ENCODE measurements around the gene FAM234B. TPM values are rescaled to one million over a fixed set of nuclear protein-coding genes. Genes with fewer than 3 reads are reported as not detected.
"Not testable (repeated sequence)": the region's sequence is repeated elsewhere in the genome, so short reads cannot be mapped to it uniquely, and the experiment has no call there.

Gene FAM234B
- total RNA-seq, 4 donors from 2014 or later: 0.60 to 2.6 (median 1.8) TPM

DNA sequence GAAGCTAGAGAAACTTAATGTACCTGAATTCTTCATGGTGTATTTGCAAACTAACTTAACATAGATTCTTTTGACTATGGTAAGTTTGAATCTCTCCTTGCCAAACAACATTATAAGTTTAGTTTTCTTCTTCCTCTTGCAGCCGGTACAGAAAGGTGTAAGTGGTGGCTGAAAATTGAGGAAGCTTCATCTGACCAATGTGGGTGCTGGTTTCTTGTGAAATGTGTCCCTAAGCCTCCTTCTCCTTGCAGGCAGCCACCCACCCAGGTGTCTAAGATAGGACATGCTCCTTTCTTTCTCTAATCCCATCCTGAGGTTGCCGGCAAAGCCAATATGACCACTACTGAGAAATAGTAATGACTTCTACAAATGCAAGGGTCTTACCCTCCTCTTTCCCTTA is 38.7 kb downstream of the FAM234B start:
- DNase-seq: no peak
- TF ChIP-seq, protein P1, sequence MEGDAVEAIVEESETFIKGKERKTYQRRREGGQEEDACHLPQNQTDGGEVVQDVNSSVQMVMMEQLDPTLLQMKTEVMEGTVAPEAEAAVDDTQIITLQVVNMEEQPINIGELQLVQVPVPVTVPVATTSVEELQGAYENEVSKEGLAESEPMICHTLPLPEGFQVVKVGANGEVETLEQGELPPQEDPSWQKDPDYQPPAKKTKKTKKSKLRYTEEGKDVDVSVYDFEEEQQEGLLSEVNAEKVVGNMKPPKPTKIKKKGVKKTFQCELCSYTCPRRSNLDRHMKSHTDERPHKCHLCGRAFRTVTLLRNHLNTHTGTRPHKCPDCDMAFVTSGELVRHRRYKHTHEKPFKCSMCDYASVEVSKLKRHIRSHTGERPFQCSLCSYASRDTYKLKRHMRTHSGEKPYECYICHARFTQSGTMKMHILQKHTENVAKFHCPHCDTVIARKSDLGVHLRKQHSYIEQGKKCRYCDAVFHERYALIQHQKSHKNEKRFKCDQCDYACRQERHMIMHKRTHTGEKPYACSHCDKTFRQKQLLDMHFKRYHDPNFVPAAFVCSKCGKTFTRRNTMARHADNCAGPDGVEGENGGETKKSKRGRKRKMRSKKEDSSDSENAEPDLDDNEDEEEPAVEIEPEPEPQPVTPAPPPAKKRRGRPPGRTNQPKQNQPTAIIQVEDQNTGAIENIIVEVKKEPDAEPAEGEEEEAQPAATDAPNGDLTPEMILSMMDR (IDR thresholded peaks at IDR 0.05): no peak
- TF ChIP-seq POLR2A (IDR thresholded peaks at IDR 0.05): no peak
- TF ChIP-seq POLR2AphosphoS5 (IDR thresholded peaks at IDR 0.05): no peak
- no peaks in the 10 kb centered on the region for H3K36me3 ChIP-seq
- peaks cover 0 to 2% (median 0%) of the 10 kb centered on the region in 4 donors for H3K4me1 ChIP-seq
- in situ Hi-C loops (cut with MboI; ENCODE audit: low pct_ligation_motif_present in 1 of 4, low pct_unique_long_range_greater_than_20kb in 1 of 4, low sequenced_read_pairs in 3 of 4): no loop called here
- intact Hi-C loops (cut with DNase I; ENCODE audit: low total_unique reads): no loop called here
- no peaks in the 10 kb centered on the region for H3K9me3 ChIP-seq
- H3K4me3 ChIP-seq: no peak overlapping the region
- peaks cover 22% of the 10 kb centered on the region for H3K27me3 ChIP-seq
- H3K27ac ChIP-seq: no peak overlapping the region
- WGBS, 2 donors (ENCODE audit: low coverage in 1 of 2): 92 to 100% methylated on average over 1 to 2 of the region's 2 CpGs

GRCh38 chr12:13083638-13084037 is 39.5 kb downstream of the FAM234B start:
- H3K27me3 ChIP-seq: peaks cover 22% of the 10 kb centered on the region
- H3K4me3 ChIP-seq; DNase-seq; in situ Hi-C loops (cut with MboI; ENCODE audit: low pct_ligation_motif_present in 1 of 4, low pct_unique_long_range_greater_than_20kb in 1 of 4, low sequenced_read_pairs in 3 of 4); intact Hi-C loops (cut with DNase I; ENCODE audit: low total_unique reads); H3K9me3 ChIP-seq; H3K36me3 ChIP-seq; H3K4me1 ChIP-seq; H3K27ac ChIP-seq: not testable (repeated sequence)
- 95 to 100% methylated on average over 2 to 5 of the region's 5 CpGs for WGBS, 2 donors (ENCODE audit: low coverage in 1 of 2)

DNA sequence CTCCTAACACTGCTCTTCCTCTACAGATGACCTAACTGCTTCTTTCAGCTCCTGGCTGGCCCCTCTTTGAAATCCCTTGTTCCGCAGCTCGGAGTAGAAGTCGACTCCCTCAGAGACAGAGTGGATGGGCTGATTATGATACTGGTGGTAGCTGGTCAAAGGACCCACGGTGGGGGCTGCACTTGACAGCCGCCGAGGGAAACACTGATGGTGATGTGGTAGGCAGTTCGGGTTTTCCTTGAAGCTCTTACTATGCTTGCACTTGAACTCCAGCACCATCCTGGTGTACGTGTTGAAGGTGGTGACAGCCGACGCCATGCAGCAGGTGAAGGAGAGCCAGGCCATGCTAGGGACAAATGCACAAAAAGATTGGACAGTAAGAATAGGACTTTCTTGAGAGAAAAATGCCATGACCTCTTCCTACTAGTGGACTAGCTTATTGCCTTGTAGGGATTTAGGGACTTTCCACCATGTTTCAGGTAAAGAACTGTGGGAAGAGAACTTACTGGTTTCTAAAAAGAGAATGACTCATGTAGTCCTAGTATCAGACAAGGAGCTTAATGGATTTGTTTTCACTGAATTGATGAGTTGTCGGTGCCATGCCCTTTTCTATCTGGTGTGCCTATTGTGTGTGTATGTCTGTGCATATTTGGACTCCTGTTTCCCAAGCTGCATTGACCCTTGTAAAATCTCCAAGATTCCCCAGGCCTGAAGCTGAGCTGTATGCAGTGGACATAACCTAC is 40.9 kb downstream of the FAM234B start:
- in situ Hi-C loops (cut with MboI; ENCODE audit: low pct_ligation_motif_present in 1 of 4, low pct_unique_long_range_greater_than_20kb in 1 of 4, low sequenced_read_pairs in 3 of 4): no loop called here
- 96 to 100% methylated on average over 4 to 11 of the region's 11 CpGs for WGBS, 2 donors (ENCODE audit: low coverage in 1 of 2)

DNA sequence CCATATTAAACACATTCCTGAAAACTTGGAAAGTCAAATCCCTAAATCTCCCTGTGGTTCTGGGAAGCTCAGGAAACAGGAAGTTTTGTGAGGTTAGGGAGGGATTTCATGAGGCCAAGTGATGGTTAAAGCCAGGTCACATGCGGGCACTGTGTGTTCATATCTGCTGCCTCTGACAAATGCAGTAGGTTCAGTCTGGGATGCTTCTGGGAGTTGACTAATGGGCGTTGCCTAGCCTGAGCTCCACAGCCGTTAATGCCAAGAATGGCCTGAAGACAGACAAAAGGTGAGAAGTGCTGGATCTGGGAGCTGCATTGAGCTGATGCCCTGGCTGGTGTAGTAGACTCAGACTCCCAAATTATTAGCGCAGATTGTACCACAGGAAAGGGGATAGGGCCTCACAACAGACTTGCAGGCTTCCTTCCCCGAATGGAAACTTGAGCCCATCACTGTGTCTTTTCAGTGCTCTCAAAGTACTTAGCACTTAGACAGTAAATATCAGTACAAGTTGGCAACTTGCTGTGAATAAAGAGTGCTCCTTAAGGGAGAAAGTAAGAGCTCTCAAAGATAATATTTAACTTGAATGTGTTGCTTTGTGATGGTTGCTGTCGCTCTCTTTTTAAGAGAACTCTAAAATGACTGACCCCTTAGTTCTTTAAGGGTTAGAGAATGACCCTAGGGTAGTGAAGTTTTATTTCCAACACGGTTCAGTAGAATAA is 41.9 kb downstream of the FAM234B start:
- Histone ChIP-seq H3K4me3 (no peak overlapping the region), H3K27ac (no peak overlapping the region), H3K27me3 (peaks cover 15% of the 10 kb centered on the region), H3K36me3 (no peaks in the 10 kb centered on the region), H3K4me1 (no peaks in the 10 kb centered on the region), H3K9me3 (no peaks in the 10 kb centered on the region)
- WGBS, 2 donors (ENCODE audit: low coverage in 1 of 2): 82 to 85% methylated on average over 4 to 7 of the region's 7 CpGs
- TF ChIP-seq EP300 (IDR thresholded peaks at IDR 0.05; ENCODE audit: low read depth) (no peak), POLR2AphosphoS5 (IDR thresholded peaks at IDR 0.05) (no peak), POLR2A (IDR thresholded peaks at IDR 0.05) (no peak)
- TF ChIP-seq, protein P1 (IDR thresholded peaks at IDR 0.05): no peak
- in situ Hi-C loops (cut with MboI; ENCODE audit: low pct_ligation_motif_present in 1 of 4, low pct_unique_long_range_greater_than_20kb in 1 of 4, low sequenced_read_pairs in 3 of 4) (no loop called here), intact Hi-C loops (cut with DNase I; ENCODE audit: low total_unique reads) (no loop called here)
- no peak for DNase-seq

More for the DNA sequence above, 40.9 kb downstream of the FAM234B start:
- Histone ChIP-seq H3K9me3 (no peaks in the 10 kb centered on the region), H3K36me3 (no peaks in the 10 kb centered on the region), H3K4me3 (no peak overlapping the region), H3K27me3 (peaks cover 21% of the 10 kb centered on the region), H3K27ac (no peak overlapping the region), H3K4me1 (no peaks in the 10 kb centered on the region)
- intact Hi-C loops (cut with DNase I; ENCODE audit: low total_unique reads): no loop called here
- no peak for TF ChIP-seq POLR2AphosphoS5 (IDR thresholded peaks at IDR 0.05)
- TF ChIP-seq POLR2A (IDR thresholded peaks at IDR 0.05): no peak
- no peak for TF ChIP-seq EP300 (IDR thresholded peaks at IDR 0.05; ENCODE audit: low read depth)
- TF ChIP-seq, protein P1 (IDR thresholded peaks at IDR 0.05): no peak
- DNase-seq: no peak
